GM18498 (cell line): ENCODE measurements around the gene TMEM43.

ENCODE experiments used
- ATAC-seq: cut with Tn5 transposase; IDR thresholded peaks from one replicate; pipeline ENCODE4 v1.9.1; 2021; ENCODE audit warnings: mild to moderate bottlenecking, moderate library complexity; ENCODE audit not compliant: unreplicated experiment

The TMEM43 gene

DNA sequence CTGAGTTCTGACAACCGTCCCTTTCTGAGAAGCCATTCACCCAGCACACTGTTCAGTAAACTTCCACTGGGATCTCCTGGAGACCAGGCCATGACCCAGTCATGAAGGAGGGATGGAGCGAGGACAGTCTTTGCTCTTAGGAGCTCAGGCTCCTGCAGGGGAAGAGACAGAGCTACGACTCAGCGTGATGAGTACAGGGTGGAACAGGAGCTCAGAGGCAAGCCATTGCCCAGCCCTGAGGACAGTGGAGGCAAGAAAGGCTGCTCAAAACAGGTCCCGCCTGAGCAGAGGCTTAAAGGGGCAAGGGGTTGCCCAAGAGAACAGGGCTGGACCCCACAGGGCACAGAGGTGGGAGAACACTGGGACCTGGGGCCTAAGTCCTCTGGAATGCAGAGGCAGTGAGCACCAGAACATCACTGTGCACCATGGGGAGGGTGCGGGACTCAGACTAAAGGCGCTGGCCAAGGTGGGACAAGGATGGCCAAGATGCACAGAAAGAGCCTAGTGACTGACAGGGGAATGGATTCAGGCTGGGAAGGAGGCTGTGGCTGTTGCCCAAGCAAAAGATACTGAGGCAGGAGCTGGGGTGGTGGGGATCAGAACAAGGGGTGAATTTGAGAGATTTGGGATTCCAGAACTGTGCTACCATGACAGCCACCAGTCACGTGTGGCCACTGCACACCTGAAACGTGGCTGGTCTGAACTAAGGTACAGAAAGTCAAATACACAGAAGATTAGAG is 25.8 kb downstream of the TMEM43 start:
- ATAC-seq = no peak

DNA sequence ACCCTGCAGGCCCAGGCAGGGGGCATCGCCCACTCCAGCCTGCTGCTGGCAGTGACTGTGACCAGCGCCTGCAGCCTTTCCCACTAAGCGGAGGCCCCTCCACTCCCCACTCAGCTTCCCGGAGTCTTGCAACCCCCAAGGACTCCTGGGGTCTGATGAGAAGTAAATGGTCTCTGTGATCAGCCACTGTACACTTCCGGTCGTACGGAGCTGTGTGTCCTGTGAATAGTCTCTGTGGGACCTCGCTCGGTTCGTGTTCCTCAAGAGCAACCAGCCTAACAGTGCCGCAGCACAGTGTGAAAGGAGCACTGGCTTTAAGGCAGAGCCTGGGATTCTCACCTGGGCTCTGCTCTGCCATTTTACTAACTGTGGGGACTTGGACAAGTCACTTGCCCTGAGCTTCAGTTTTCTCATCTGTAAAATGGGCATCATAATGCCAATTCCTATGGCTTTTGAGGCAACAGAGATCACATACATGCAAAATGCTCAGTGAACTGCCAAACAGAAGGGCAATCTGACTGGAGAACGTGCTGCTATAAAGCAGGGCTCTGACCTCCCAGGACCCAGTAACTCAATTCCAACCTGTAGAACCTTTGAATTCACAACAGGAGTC is 26.7 kb downstream of the TMEM43 start:
- ATAC-seq = no peak

DNA sequence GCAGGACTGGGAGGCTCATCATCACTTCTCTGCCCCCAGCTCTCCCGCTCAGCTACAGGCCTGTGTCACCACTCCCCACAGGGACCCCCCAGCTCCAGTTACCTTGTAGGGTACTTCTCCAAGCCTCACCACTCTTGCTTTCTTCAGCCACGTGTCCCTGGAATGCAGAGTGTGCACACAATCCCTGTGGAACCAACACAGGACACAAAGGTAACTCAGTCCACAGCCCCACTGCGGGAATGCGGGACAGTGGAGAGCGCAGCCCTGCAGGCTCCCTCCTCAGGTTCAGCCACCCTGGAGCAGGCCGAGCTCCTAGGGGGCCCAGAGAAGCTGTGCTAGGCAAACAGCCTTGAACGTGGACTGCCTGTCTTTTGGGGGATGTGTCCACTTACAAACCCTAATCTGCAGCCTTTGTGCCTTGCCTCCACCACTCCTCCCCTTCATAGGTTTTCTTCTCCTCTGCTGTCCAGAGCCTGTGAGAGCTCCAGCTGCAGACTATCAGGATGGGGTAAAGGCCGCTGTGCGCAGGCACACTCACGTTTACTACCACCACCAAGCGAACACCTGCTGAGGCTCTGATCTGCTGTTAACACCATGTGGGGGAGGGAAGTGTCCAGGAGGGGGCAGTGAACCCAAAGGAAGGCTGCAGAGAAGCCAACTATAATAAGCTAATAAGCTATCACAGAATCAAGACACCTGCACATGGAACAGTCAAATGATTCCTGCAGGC is 27.5 kb downstream of the TMEM43 start:
- no peak for ATAC-seq

DNA sequence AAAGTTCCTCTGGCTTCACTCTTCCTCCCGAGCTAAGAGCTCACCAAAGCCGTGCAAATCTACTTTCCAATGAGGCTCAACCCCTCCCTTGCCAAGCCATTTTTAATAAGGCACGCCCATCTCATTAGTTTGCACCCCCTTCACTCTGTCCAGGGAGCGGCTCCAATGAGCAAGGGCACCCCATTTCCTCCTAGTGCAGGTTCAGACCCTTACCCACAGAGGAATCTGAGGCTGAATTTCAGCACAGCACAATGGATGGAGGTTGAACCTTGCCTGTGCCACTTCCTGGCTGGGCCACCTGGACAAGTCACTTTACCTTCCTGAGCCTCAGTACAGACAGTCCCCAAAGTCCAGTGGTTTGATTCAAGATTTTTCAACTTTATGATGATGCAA is 28.1 kb downstream of the TMEM43 start:
- ATAC-seq = no peak

- no peak for ATAC-seq
These were observed 28.8 kb downstream of the TMEM43 start for GRCh38 chr3:14153663-14154062.

DNA sequence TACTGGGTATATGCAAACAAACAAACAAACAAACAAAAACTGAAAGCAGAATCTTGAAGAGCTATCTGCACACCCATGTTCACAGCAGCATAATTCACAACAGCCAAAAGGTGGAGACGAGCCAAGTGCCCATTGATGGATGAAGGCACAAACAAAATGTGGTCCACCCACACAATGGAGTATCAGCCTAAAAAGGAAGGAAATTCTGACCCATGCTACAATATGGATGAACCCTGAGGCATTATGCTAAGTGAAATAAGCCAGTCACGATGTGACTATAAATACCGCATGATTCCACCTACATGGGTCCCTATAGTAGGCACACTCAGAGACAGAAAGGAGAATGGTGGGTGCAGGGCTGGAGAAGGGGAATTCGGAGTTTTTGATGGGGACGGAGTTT is 29.4 kb downstream of the TMEM43 start:
- no peak for ATAC-seq

GRCh38 chr3:14154895-14155440 is 30.1 kb downstream of the TMEM43 start:
- ATAC-seq = no peak

GRCh38 chr3:14156201-14156600 is 31.3 kb downstream of the TMEM43 start:
- no peak for ATAC-seq

DNA sequence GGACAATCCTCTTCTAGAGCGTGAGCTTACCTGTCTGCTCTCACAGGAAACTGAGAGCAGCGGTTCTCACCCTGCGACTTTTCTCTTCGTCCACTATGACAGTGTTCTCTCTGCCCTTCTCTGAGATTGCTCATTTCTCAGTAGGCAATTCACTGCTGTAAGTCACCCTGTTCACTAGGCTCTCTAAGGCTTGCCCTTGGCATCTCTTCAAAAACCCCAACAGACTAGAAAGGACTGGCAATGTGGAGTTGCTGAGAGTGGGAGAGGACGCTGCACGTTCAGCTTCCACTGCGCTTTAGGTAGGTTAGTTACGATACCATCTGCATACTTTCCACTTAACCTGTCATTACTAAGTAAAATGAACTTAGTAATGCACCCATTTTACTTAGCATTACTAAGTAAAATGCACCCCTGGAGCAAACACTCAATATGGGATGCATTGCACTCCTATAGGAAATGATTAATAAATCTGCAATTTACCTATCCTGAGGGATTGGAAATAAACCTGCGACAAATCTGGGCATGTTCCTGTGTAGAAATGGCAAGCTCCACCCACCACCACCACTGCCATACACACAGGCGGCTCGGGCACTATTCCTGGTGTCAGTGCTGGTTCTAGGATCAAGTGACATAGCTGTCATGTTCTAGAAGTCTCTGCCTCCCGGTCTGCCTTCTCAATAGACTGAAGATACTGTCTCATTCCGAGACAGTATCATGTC is 32.1 kb downstream of the TMEM43 start:
- ATAC-seq = no peak

- no peak for ATAC-seq
These were observed 33.1 kb downstream of the TMEM43 start for GRCh38 chr3:14157951-14158350.

GRCh38 chr3:14158370-14158769 is 33.5 kb downstream of the TMEM43 start:
- no peak for ATAC-seq

DNA sequence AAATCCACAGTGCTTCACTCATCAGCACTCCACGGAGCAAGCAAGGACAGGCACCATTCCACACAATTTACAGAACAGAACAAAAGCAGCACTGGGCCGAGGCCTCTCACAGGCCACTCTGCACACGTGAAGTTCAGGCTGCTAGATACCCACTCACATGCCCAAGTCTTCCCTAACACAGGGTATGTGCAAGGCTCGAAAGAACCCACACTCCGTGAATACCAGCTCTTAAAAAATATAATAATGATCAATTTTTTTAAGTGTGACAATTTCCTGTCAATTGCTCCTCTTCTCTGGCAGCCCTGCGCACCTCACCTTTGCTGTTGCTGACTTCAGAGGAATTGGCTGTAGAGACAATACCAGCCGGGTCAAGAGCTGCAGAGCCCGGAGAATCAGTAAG is 34.6 kb downstream of the TMEM43 start:
- no peak for ATAC-seq

DNA sequence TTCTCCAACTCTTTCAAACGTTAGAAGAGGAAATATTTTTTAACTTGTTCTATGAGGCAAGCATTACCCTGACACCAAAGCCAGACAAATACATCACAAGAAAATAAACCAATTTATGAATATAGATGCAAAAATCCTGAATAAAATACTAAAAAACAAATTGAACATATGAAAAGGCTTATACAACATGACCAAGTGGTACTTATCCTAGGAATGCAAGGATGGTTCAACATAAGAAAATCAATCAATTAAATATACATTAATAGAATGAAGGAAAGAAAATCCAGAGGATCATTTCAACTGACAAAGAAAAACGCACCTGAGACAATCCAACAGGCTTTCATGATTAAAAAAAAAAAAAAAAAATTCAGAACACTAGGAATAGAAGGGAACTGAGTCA is 36.4 kb downstream of the TMEM43 start:
- ATAC-seq = no peak

GRCh38 chr3:14162178-14162577 is 37.3 kb downstream of the TMEM43 start:
- no peak for ATAC-seq

GRCh38 chr3:14166877-14167603 is 42.2 kb downstream of the TMEM43 start:
- ATAC-seq = no peak

GRCh38 chr3:14169435-14169834 is 44.6 kb downstream of the TMEM43 start:
- ATAC-seq = no peak

DNA sequence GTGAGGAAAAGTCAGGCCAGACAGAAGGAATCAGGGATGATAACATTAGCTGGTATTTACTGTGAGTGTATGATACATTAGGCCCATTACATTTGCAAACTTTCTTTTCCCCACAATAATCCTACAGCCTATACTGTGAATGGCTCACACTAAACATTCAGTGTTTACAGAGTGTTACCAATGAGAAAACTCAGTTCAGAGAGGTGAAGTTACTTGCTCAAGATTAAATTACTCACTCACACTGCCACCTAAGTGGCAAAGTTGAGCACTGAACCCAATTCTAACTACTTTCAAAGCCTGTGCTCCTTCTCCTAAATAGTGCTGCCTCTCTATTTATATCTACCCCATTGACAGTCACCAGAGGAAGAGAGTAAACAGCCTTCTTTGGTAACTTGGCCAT is 45.0 kb downstream of the TMEM43 start:
- no peak for ATAC-seq

- ATAC-seq = no peak
These were observed 45.8 kb downstream of the TMEM43 start for GRCh38 chr3:14170531-14171159.

GRCh38 chr3:14172496-14172895 is 47.6 kb downstream of the TMEM43 start:
- no peak for ATAC-seq

- ATAC-seq = no peak
These were observed 49.6 kb downstream of the TMEM43 start for GRCh38 chr3:14174483-14174882.
